Mesothelial cell of epicardium (in vitro differentiated cells): ENCODE results near the gene KCNMB2. TPM values are rescaled to one million over a fixed set of nuclear protein-coding genes. Genes with fewer than 3 reads are reported as not detected.

ENCODE experiments used
- DNase-seq, 2 experiments: peaks; one replicate each; pipeline ENCODE4 v3.0.0; 2021; ENCODE audit warnings: low spot score in 2 of 2; ENCODE audit not compliant: unreplicated experiment in 2 of 2
- H3K27ac Mint-ChIP-seq: 2 replicates; pipeline ENCODE4 v1.8.0; 2021; ENCODE audit warnings: mixed read lengths
- H3K27me3 Mint-ChIP-seq: 2 replicates; pipeline ENCODE4 v1.8.0; 2021; ENCODE audit warnings: low read depth, mixed read lengths
- H3K36me3 Mint-ChIP-seq: 2 replicates; pipeline ENCODE4 v1.8.0; 2021; ENCODE audit warnings: mixed read lengths
- H3K4me1 Mint-ChIP-seq: 2 replicates; pipeline ENCODE4 v1.8.0; 2021; ENCODE audit warnings: mixed read lengths
- H3K4me3 Mint-ChIP-seq: 2 replicates; pipeline ENCODE4 v1.8.0; 2021; ENCODE audit warnings: mild to moderate bottlenecking, moderate library complexity, mixed read lengths
- H3K9me3 Mint-ChIP-seq: 2 replicates; pipeline ENCODE4 v1.8.0; 2021; ENCODE audit warnings: mixed read lengths
- total RNA-seq: library from RNA; stranded (reverse); gene quantifications from 3 replicates; pipeline ENCODE4 v1.2.1, GENCODE V29; 2021
- TF ChIP-seq, protein P1 (sequence below): fragments of 200-600 bp; sonication (generic); IDR thresholded peaks from one replicate; pipeline ENCODE4 v1.5.0; 2021; ENCODE audit warnings: antibody characterized with exemption; ENCODE audit not compliant: unreplicated experiment

The KCNMB2 gene
- total RNA-seq, 1 donor from 2014 or later: 3.9 TPM

DNA sequence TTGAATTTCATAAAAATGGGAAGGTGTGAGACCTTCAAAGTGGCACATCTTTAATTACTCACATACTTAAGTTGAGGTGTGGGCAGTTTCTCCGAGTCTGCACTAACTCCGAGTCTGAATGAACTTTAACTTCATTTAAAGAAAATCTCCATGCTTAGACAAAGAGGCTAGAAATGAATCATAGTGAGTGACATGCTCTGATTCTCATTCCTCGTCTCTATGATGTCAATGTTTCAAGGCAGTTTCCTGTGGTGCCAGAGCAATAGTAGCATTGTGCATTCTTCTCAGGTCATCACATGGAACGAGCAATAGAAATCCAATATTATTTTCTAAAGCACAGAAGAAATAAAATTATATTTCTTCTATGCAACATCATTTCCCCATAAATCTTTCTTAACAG, 224.8 kb downstream of the KCNMB2 start:
- Mint-ChIP-seq H3K36me3 (no peaks in the 10 kb centered on the region), H3K4me1 (no peaks in the 10 kb centered on the region), H3K27me3 (no peaks in the 10 kb centered on the region), H3K4me3 (no peak overlapping the region), H3K27ac (no peak overlapping the region), H3K9me3 (no peaks in the 10 kb centered on the region)
- TF ChIP-seq, protein P1, sequence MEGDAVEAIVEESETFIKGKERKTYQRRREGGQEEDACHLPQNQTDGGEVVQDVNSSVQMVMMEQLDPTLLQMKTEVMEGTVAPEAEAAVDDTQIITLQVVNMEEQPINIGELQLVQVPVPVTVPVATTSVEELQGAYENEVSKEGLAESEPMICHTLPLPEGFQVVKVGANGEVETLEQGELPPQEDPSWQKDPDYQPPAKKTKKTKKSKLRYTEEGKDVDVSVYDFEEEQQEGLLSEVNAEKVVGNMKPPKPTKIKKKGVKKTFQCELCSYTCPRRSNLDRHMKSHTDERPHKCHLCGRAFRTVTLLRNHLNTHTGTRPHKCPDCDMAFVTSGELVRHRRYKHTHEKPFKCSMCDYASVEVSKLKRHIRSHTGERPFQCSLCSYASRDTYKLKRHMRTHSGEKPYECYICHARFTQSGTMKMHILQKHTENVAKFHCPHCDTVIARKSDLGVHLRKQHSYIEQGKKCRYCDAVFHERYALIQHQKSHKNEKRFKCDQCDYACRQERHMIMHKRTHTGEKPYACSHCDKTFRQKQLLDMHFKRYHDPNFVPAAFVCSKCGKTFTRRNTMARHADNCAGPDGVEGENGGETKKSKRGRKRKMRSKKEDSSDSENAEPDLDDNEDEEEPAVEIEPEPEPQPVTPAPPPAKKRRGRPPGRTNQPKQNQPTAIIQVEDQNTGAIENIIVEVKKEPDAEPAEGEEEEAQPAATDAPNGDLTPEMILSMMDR: no peak
- no peak for DNase-seq

- no peaks in the 10 kb centered on the region for H3K9me3 Mint-ChIP-seq
- TF ChIP-seq, protein P1: no peak
These were observed 225.2 kb downstream of the KCNMB2 start for GRCh38 chr3:178761461-178761860.

GRCh38 chr3:178762385-178762784, 226.1 kb downstream of the KCNMB2 start:
- DNase-seq: no peak
- no peak overlapping the region for H3K27ac Mint-ChIP-seq
- no peaks in the 10 kb centered on the region for H3K27me3 Mint-ChIP-seq
- no peaks in the 10 kb centered on the region for H3K36me3 Mint-ChIP-seq
- no peak overlapping the region for H3K4me3 Mint-ChIP-seq
- H3K4me1 Mint-ChIP-seq: no peaks in the 10 kb centered on the region
- TF ChIP-seq, protein P1: no peak
- H3K9me3 Mint-ChIP-seq: no peaks in the 10 kb centered on the region

More at GRCh38 chr3:178761461-178761860, 225.2 kb downstream of the KCNMB2 start:
- no peak overlapping the region for H3K27ac Mint-ChIP-seq
- no peaks in the 10 kb centered on the region for H3K27me3 Mint-ChIP-seq
- no peak overlapping the region for H3K4me3 Mint-ChIP-seq
- H3K36me3 Mint-ChIP-seq: no peaks in the 10 kb centered on the region
- no peak for DNase-seq
- H3K4me1 Mint-ChIP-seq: no peaks in the 10 kb centered on the region

GRCh38 chr3:178765472-178765871, 229.2 kb downstream of the KCNMB2 start:
- no peaks in the 10 kb centered on the region for H3K27me3 Mint-ChIP-seq
- H3K9me3 Mint-ChIP-seq: no peaks in the 10 kb centered on the region
- H3K4me3 Mint-ChIP-seq: no peak overlapping the region
- no peaks in the 10 kb centered on the region for H3K36me3 Mint-ChIP-seq
- H3K4me1 Mint-ChIP-seq: no peaks in the 10 kb centered on the region
- no peak overlapping the region for H3K27ac Mint-ChIP-seq
- TF ChIP-seq, protein P1: no peak
- DNase-seq: no peak

DNA sequence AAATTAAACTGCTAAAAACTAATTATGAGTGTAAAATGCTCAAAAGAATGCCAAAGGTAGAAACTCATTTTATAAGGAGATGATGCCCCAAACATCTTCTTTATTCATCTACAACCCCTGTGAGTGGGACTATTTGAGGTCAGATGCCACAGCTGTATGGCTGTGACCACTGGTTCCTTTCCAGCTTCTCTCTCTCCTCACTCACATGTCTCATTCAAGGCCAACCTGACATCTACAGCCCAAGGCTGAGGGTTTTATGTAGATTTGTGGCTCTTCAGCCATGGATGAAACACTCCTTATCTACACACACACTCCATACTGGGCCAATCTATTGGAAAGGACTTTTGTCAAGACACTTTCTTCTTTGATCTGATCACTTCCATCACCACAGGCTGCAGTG, 231.3 kb downstream of the KCNMB2 start:
- DNase-seq: no peak
- H3K4me1 Mint-ChIP-seq: no peaks in the 10 kb centered on the region
- H3K27me3 Mint-ChIP-seq: no peaks in the 10 kb centered on the region
- TF ChIP-seq, protein P1: no peak
- no peaks in the 10 kb centered on the region for H3K36me3 Mint-ChIP-seq
- no peak overlapping the region for H3K4me3 Mint-ChIP-seq
- H3K9me3 Mint-ChIP-seq: no peaks in the 10 kb centered on the region
- no peak overlapping the region for H3K27ac Mint-ChIP-seq
